ENCODE results near the gene MFF.

The MFF gene

GRCh38 chr2:227404585-227405271 is 79.7 kb downstream of the MFF start:
- DNase-seq (no peak), ATAC-seq (peak; percentile 26)
- H3K4me3 Mint-ChIP-seq = no peak overlapping the region
- no peaks in the 10 kb centered on the region for H3K27me3 Mint-ChIP-seq
- no peaks in the 10 kb centered on the region for H3K9me3 Mint-ChIP-seq
- H3K27ac Mint-ChIP-seq = no peak overlapping the region
- peaks cover 68% of the 10 kb centered on the region for H3K4me1 Mint-ChIP-seq

- H3K27me3 Mint-ChIP-seq = no peaks in the 10 kb centered on the region
- ATAC-seq = peak; percentile 54
- H3K4me3 Mint-ChIP-seq = peak overlapping the region in 1 of 2 donors; percentile 18
- peaks cover 75% of the 10 kb centered on the region for H3K4me1 Mint-ChIP-seq
- no peaks in the 10 kb centered on the region for H3K9me3 Mint-ChIP-seq
- H3K27ac Mint-ChIP-seq = peak overlapping the region in 1 of 2 donors; percentile 74
- no peak for DNase-seq
These were observed 81.4 kb downstream of the MFF start for GRCh38 chr2:227406177-227407031.
